Mesenchymal stem cell (in vitro differentiated cells and primary cell): Measurements from ENCODE around the gene TNFAIP1.

Experiments
- DNase-seq: peaks from one replicate; pipeline ENCODE4 v3.0.0-alpha.2; 2013
- H2AFZ ChIP-seq: one replicate; pipeline ENCODE4 v1.6.1; 2013; ENCODE audit warnings: low read depth, mild to moderate bottlenecking, control low read depth, inconsistent platforms, low read length, moderate library complexity
- H2AK5ac ChIP-seq: 2 replicates; pipeline ENCODE4 v1.6.1; 2013; ENCODE audit warnings: low read length, moderate library complexity, mild to moderate bottlenecking, inconsistent platforms; ENCODE audit not compliant: severe bottlenecking
- H2BK120ac ChIP-seq: one replicate; pipeline ENCODE4 v1.6.1; 2013; ENCODE audit warnings: low read depth, mild to moderate bottlenecking, inconsistent platforms, low read length, moderate library complexity
- H2BK12ac ChIP-seq, 2 experiments: one replicate each; pipeline ENCODE4 v1.6.1; 2013; ENCODE audit warnings: inconsistent platforms in 2 of 2, low read length in 2 of 2, mild to moderate bottlenecking in 2 of 2, moderate library complexity in 2 of 2, control low read depth in 1 of 2
- H2BK15ac ChIP-seq: one replicate; pipeline ENCODE4 v1.6.1; 2013; ENCODE audit warnings: mild to moderate bottlenecking, low read depth, inconsistent platforms; ENCODE audit not compliant: poor library complexity, severe bottlenecking
- H2BK5ac ChIP-seq: 2 replicates; pipeline ENCODE4 v1.6.1; 2013; ENCODE audit warnings: low read depth, mild to moderate bottlenecking, low read length, control low read depth, inconsistent platforms; ENCODE audit not compliant: poor library complexity, severe bottlenecking
- H3K14ac ChIP-seq, 2 experiments: one replicate each; pipeline ENCODE4 v1.6.1; 2013; ENCODE audit warnings: inconsistent platforms in 2 of 2, low read length in 2 of 2, control low read depth in 1 of 2, mild to moderate bottlenecking in 1 of 2, moderate library complexity in 1 of 2
- H3K18ac ChIP-seq, 2 experiments: one replicate each; pipeline ENCODE4 v1.6.1; 2013; ENCODE audit warnings: inconsistent platforms in 2 of 2, low read length in 2 of 2, control low read depth in 1 of 2, low read depth in 1 of 2, mild to moderate bottlenecking in 1 of 2
- H3K23ac ChIP-seq, 2 experiments: one replicate each; pipeline ENCODE4 v1.6.1; 2013; ENCODE audit warnings: inconsistent platforms in 2 of 2, low read length in 2 of 2, mild to moderate bottlenecking in 2 of 2, moderate library complexity in 2 of 2, control low read depth in 1 of 2
- H3K27ac ChIP-seq: 2 replicates; pipeline ENCODE4 v1.5.1; 2013; ENCODE audit warnings: mild to moderate bottlenecking, moderate library complexity, low read length, control low read depth, inconsistent platforms; ENCODE audit not compliant: poor library complexity, severe bottlenecking
- H3K27me3 ChIP-seq, 2 experiments: 2 replicates each; pipeline versions ENCODE4 v1.6.1 to v1.7.0; 2013; ENCODE audit warnings: low read length in 2 of 2, mild to moderate bottlenecking in 2 of 2, moderate library complexity in 2 of 2, control low read depth in 1 of 2, inconsistent platforms in 1 of 2; ENCODE audit not compliant: control insufficient read depth in 1 of 2, insufficient read depth in 1 of 2
- H3K36me3 ChIP-seq, 2 experiments: 2 replicates each; pipeline versions ENCODE4 v1.6.1 to v1.7.0; 2013; ENCODE audit warnings: low read length in 2 of 2, control low read depth in 1 of 2, inconsistent platforms in 1 of 2, low read depth in 1 of 2, mild to moderate bottlenecking in 1 of 2; ENCODE audit not compliant: insufficient read depth in 2 of 2, control insufficient read depth in 1 of 2
- H3K4ac ChIP-seq, 2 experiments: one replicate each; pipeline ENCODE4 v1.6.1; 2013; ENCODE audit warnings: inconsistent platforms in 2 of 2, low read length in 2 of 2, mild to moderate bottlenecking in 2 of 2, moderate library complexity in 2 of 2, control low read depth in 1 of 2, low read depth in 1 of 2
- H3K4me1 ChIP-seq: 2 replicates; pipeline ENCODE4 v1.6.1; 2013; ENCODE audit warnings: low read depth, low read length, control low read depth; ENCODE audit not compliant: control insufficient read depth, insufficient read depth
- H3K4me2 ChIP-seq: 2 replicates; pipeline ENCODE4 v1.6.1; 2013; ENCODE audit warnings: low read length, mild to moderate bottlenecking, inconsistent platforms; ENCODE audit not compliant: poor library complexity, severe bottlenecking
- H3K4me3 ChIP-seq, 2 experiments: 2 replicates each; pipeline versions ENCODE4 v1.5.1 to v1.7.0; 2013; ENCODE audit warnings: low read length in 2 of 2, mild to moderate bottlenecking in 2 of 2, control low read depth in 1 of 2, low read depth in 1 of 2; ENCODE audit not compliant: insufficient read depth in 1 of 2
- H3K79me1 ChIP-seq: replicated peaks from 2 replicates; pipeline ENCODE4 v1.6.1; 2013; ENCODE audit warnings: mild to moderate bottlenecking, control low read depth, low read length, inconsistent platforms; ENCODE audit not compliant: poor library complexity, severe bottlenecking
- H3K9ac ChIP-seq: 2 replicates; pipeline ENCODE4 v1.7.0; 2013; ENCODE audit warnings: mild to moderate bottlenecking, low read length, moderate library complexity
- H3K9me3 ChIP-seq: 2 replicates; pipeline ENCODE4 v1.7.0; 2013; ENCODE audit warnings: mild to moderate bottlenecking, low read length; ENCODE audit not compliant: control insufficient read depth
- H4K8ac ChIP-seq: one replicate; pipeline ENCODE4 v1.6.1; 2013; ENCODE audit warnings: inconsistent platforms, mild to moderate bottlenecking, low read length, moderate library complexity
- H4K91ac ChIP-seq: one replicate; pipeline ENCODE4 v1.6.1; 2013; ENCODE audit warnings: mild to moderate bottlenecking, low read length, inconsistent platforms
- WGBS: methylation state at CpG from one replicate; pipeline ENCODE4 v1.1.7; 2013; ENCODE audit warnings: mixed read lengths; 5-methylcytosine and 5-hydroxymethylcytosine counted together

TNFAIP1 gene

DNA sequence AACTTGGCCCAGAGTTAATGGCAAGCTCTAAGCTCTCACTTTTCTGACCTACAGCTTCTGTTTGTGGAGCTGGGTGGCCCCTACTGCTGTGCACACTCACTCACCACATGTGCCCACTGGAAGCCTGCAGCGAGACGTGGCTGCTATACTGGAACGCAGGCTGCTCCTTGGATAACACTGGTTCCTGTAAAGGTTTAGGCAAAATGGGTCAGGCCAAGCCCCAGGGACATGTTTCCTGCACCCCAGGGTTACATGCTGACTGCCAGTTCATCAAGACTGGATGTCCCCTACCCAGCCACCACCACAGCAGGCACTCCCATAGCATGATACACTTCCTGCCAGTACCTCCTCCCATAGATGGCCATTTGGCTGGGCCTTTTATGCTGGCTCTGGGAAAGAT lies 13.4 kb downstream of the TNFAIP1 start:
- H3K79me1 ChIP-seq: peaks cover 29% of the 10 kb centered on the region
- H4K8ac ChIP-seq: no peak overlapping the region
- H2AK5ac ChIP-seq: no peak overlapping the region
- DNase-seq: no peak
- H3K4ac ChIP-seq: no peak overlapping the region
- H2BK12ac ChIP-seq: no peak overlapping the region
- no peaks in the 10 kb centered on the region for H3K9me3 ChIP-seq
- no peak overlapping the region for H3K23ac ChIP-seq
- WGBS: 95% methylated on average over 3 of the region's 3 CpGs
- H4K91ac ChIP-seq: no peak overlapping the region
- H3K4me3 ChIP-seq: no peak overlapping the region
- no peak overlapping the region for H3K27ac ChIP-seq
- no peak overlapping the region for H3K4me2 ChIP-seq
- H2BK120ac ChIP-seq: no peak overlapping the region
- no peak overlapping the region for H3K18ac ChIP-seq
- no peak overlapping the region for H2BK15ac ChIP-seq
- H2BK5ac ChIP-seq: no peak overlapping the region
- no peaks in the 10 kb centered on the region for H3K27me3 ChIP-seq
- H3K14ac ChIP-seq: no peak overlapping the region
- peaks cover 16% of the 10 kb centered on the region for H3K4me1 ChIP-seq
- no peak overlapping the region for H3K9ac ChIP-seq
- H2AFZ ChIP-seq: no peak overlapping the region
- peaks cover 73 to 95% of the 10 kb centered on the region in 2 experiments for H3K36me3 ChIP-seq

DNA sequence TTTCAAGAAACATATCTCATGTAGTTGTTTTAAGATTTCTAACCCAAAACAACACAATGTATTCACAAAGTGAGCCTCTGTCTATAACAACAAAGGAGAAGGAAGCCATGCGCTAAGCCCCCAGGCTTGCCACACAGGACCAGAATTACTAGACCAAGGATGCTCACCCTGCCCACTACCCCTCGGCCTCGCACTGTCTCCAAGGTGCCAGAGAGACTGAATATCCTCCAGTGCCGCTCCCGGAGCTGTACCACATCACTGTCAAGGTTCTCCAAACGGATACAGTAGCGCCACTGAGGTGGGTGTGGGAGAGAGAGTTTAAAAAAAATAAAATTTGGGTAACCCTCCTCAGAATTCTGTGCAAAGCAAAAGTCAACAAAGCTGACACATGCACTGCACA lies 14.7 kb downstream of the TNFAIP1 start:
- Histone ChIP-seq H3K4ac (no peak overlapping the region), H3K18ac (no peak overlapping the region), H3K36me3 (peaks cover 70 to 95% of the 10 kb centered on the region in 2 experiments), H3K9me3 (no peaks in the 10 kb centered on the region), H3K9ac (no peak overlapping the region), H2BK120ac (no peak overlapping the region), H3K4me1 (peaks cover 19% of the 10 kb centered on the region), H3K27ac (no peak overlapping the region), H3K79me1 (peaks cover 38% of the 10 kb centered on the region), H2BK15ac (no peak overlapping the region), H3K14ac (no peak overlapping the region), H2BK12ac (no peak overlapping the region), H3K23ac (no peak overlapping the region), H3K4me3 (no peak overlapping the region), H2AK5ac (no peak overlapping the region), H4K8ac (no peak overlapping the region), H2BK5ac (no peak overlapping the region), H4K91ac (no peak overlapping the region), H3K27me3 (no peaks in the 10 kb centered on the region), H2AFZ (no peak overlapping the region), H3K4me2 (no peak overlapping the region)
- WGBS: 97% methylated on average over 6 of the region's 7 CpGs
- DNase-seq: no peak

DNA sequence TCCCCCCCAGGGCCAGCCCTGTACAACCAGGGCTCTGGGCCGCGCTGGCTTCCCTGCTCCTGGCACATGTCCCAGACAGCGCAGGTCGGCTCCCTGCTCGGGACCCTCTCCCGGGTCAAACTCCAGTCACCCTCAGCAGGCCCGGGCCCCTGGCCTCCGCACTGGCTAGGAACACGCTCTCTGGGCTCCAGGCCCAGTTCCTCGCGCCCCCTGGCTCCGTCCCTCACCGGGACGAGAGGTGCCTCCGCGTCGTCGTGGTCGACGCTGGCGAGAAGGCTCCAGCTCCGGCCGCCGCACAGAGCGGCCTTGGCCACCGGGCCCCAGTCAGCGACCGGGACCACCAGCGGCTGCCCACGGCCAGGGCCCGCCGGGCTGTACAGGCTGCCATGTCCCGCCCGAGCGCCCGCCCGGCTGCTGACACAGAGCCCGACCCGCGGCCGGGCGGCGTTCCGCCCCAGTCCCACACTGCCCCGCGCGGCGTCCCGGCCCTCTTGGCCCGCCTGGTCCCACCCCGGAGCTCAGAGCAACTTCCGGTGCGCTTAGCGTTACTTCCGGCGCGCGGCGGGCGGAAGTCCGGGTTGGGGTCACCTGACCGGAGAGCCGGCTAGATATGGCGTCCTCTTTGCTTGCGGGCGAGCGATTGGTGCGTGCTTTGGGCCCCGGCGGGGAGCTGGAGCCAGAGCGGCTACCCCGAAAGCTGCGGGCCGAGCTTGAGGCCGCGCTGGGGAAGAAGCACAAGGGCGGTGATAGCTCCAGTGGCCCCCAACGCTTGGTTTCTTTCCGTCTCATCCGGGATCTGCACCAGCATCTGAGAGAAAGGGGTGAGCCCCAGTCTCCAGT lies 21.7 kb downstream of the TNFAIP1 start, which contains the start of gene POLDIP2:
POLDIP2 (minus strand) TSS at position 467 of the 840 bp plus-strand sequence; CDS start at position 388, 79 bp downstream.
- peak; percentile 96 for DNase-seq
- WGBS: under 1% methylated on average over 68 of the region's 80 CpGs
- Histone ChIP-seq H3K4ac (peak within 1 kb of the TSS; percentile 83 to 97), H3K4me3 (peak within 1 kb of the TSS; percentile 89 to 95), H2BK15ac (peak within 1 kb of the TSS; percentile 80), H3K4me1 (peaks cover 10% of the 10 kb centered on the region), H3K4me2 (peak within 1 kb of the TSS; percentile 97), H3K9ac (peak within 1 kb of the TSS; percentile 99), H3K27me3 (no peaks in the 10 kb centered on the region), H2AK5ac (peak within 1 kb of the TSS; percentile 80), H2BK5ac (peak within 1 kb of the TSS; percentile 48), H2BK12ac (no peak within 1 kb of the TSS), H3K27ac (peak within 1 kb of the TSS; percentile 56), H2BK120ac (peak within 1 kb of the TSS; percentile 27), H3K14ac (peak within 1 kb of the TSS in 1 of 2 experiments; percentile 93), H4K91ac (peak within 1 kb of the TSS; percentile 85), H3K79me1 (peaks cover 68% of the 10 kb centered on the region), H3K23ac (peak within 1 kb of the TSS in 1 of 2 experiments; percentile 73), H3K18ac (peak within 1 kb of the TSS; percentile 94 to 96), H2AFZ (peak within 1 kb of the TSS; percentile 94), H4K8ac (peak within 1 kb of the TSS; percentile 100), H3K36me3 (peaks cover 45 to 62% of the 10 kb centered on the region in 2 experiments), H3K9me3 (no peaks in the 10 kb centered on the region)

DNA sequence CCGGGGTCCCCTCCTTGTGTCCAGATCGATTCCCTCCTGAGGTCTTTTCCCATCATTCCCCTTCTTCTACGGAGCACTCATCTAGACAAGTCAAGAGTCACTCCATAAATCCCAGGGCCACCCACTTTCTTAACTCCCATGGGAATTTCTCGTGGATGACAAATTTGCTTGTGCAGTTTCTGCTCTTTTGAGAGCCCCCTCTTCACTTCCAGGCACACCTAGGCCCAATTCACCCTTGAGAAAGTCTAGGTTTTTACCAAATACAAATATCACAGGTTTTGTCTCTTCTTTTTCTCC lies 22.3 kb downstream of the TNFAIP1 start:
- H2AK5ac ChIP-seq: peak overlapping the region; percentile 4
- H3K4me2 ChIP-seq: peak overlapping the region; percentile 76
- H3K23ac ChIP-seq: no peak overlapping the region
- no peak overlapping the region for H2BK5ac ChIP-seq
- H4K91ac ChIP-seq: peak overlapping the region; percentile 85
- no peak overlapping the region for H2BK15ac ChIP-seq
- H3K27me3 ChIP-seq: no peaks in the 10 kb centered on the region
- 14% methylated on average over 4 of the region's 4 CpGs for WGBS
- H3K4ac ChIP-seq: peak overlapping the region; percentile 80 to 83
- H2BK12ac ChIP-seq: no peak overlapping the region
- no peak overlapping the region for H3K14ac ChIP-seq
- H3K9me3 ChIP-seq: no peaks in the 10 kb centered on the region
- H3K79me1 ChIP-seq: peaks cover 65% of the 10 kb centered on the region
- peak overlapping the region; percentile 89 for H2AFZ ChIP-seq
- H3K4me3 ChIP-seq: peak overlapping the region; percentile 89 to 94
- H3K18ac ChIP-seq: peak overlapping the region in 1 of 2 experiments; percentile 96
- peaks cover 46 to 64% of the 10 kb centered on the region in 2 experiments for H3K36me3 ChIP-seq
- H2BK120ac ChIP-seq: no peak overlapping the region
- peak overlapping the region; percentile 100 for H4K8ac ChIP-seq
- H3K27ac ChIP-seq: peak overlapping the region; percentile 56
- peak overlapping the region; percentile 99 for H3K9ac ChIP-seq
- peaks cover 10% of the 10 kb centered on the region for H3K4me1 ChIP-seq
- no peak for DNase-seq
